Smooth muscle cell (in vitro differentiated cells): ENCODE data around the gene GALNT13. TPM values are rescaled to one million over a fixed set of nuclear protein-coding genes. Genes with fewer than 3 reads are reported as not detected.

ENCODE experiments used
- DNase-seq: peaks from one replicate; lab custom pipeline; 2025; ENCODE audit not compliant: unreplicated experiment; lab: John Stamatoyannopoulos, UW
- H2AFZ ChIP-seq: fragments of 200-600 bp; sonication (generic); 2 replicates; pipeline ENCODE4 v1.6.0; 2016; ENCODE audit warnings: antibody characterized with exemption, low read depth, mild to moderate bottlenecking
- H3F3A ChIP-seq: fragments of 200-600 bp; sonication (generic); 2 replicates; pipeline ENCODE4 v1.6.0; 2017; ENCODE audit warnings: antibody characterized with exemption, low read depth
- H3K27ac ChIP-seq: fragments of 200-600 bp; sonication (generic); 2 replicates; pipeline ENCODE4 v1.5.1; 2016; ENCODE audit warnings: low read depth, mild to moderate bottlenecking
- H3K27me3 ChIP-seq: fragments of 200-600 bp; sonication (generic); 2 replicates; pipeline ENCODE4 v1.6.1; 2016; ENCODE audit warnings: low read depth, mild to moderate bottlenecking
- H3K36me3 ChIP-seq: fragments of 200-600 bp; sonication (generic); 2 replicates; pipeline ENCODE4 v1.5.1; 2016; ENCODE audit warnings: low read depth
- H3K4me1 ChIP-seq: fragments of 200-600 bp; sonication (generic); 2 replicates; pipeline ENCODE4 v1.5.1; 2016; ENCODE audit warnings: low read depth
- H3K4me2 ChIP-seq: fragments of 200-600 bp; sonication (generic); 2 replicates; pipeline ENCODE4 v1.6.0; 2016; ENCODE audit warnings: mild to moderate bottlenecking
- H3K4me3 ChIP-seq: fragments of 200-600 bp; sonication (generic); 2 replicates; pipeline ENCODE4 v1.5.1; 2016; ENCODE audit warnings: mild to moderate bottlenecking
- H3K79me2 ChIP-seq: fragments of 200-600 bp; sonication (generic); 2 replicates; pipeline ENCODE4 v1.6.0; 2016; ENCODE audit warnings: low read depth, mild to moderate bottlenecking
- H3K9ac ChIP-seq: fragments of 200-600 bp; sonication (generic); 2 replicates; pipeline ENCODE4 v1.6.0; 2016; ENCODE audit warnings: low read depth
- H3K9me3 ChIP-seq: fragments of 200-600 bp; sonication (generic); replicated peaks from 2 replicates; pipeline ENCODE4 v1.5.1; 2016; ENCODE audit warnings: low read depth
- H4K20me1 ChIP-seq: fragments of 200-600 bp; sonication (generic); 2 replicates; pipeline ENCODE4 v1.6.0; 2016; ENCODE audit warnings: low read depth
- WGBS: methylation state at CpG from one replicate; pipeline ENCODE4 v1.1.7; 2016; ENCODE audit warnings: low lambda C conversion rate; 5-methylcytosine and 5-hydroxymethylcytosine counted together
- polyA plus RNA-seq: library from polyadenylated mRNA; unstranded; fragments of >200 nt; fragmentation: Nextera tagmentation; extraction: Ambion mirVana; gene quantifications from 2 replicates; pipeline ENCODE4 v1.2.1, GENCODE V29; 2016
- total RNA-seq: library from RNA; depleted of rRNA; stranded (reverse); fragments of >200 nt; gene quantifications from 2 replicates; pipeline ENCODE4 v1.2.3, GENCODE V29; 2014
- TF ChIP-seq, protein P1 (sequence below): fragments of 200-600 bp; sonication (generic); IDR thresholded peaks from 2 replicates; pipeline ENCODE4 v1.5.1; 2017; ENCODE audit warnings: borderline replicate concordance, mild to moderate bottlenecking, antibody characterized with exemption; ENCODE audit not compliant: insufficient read depth, poor library complexity, severe bottlenecking

Gene GALNT13
- total and polyA plus RNA-seq, 2 experiments from 2014 or later: 0.67 to 3.6 TPM

DNA sequence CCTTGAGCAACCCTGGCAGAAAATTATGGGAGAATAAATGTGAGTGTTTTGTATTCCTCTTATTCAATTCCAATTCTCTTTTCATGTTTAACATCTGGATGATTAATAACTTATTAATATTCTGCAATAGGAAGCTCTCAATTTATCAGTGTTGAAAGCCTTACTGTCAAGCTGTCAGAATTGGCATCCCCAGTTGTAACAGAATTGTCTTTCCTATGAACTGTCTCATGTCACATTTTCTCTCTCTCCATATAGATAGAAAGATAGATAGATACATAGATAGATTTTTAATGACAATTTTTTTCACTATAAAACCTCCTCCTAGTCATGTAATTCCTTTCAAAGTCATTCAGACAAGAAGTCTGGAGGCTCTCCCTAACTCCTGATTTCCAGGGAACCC lies 331.5 kb downstream of the GALNT13 start:
- Histone ChIP-seq H2AFZ (no peak overlapping the region), H3K27ac (no peak overlapping the region), H3K9me3 (no peaks in the 10 kb centered on the region), H3F3A (no peaks in the 10 kb centered on the region), H3K36me3 (no peaks in the 10 kb centered on the region), H3K4me3 (no peak overlapping the region), H4K20me1 (no peaks in the 10 kb centered on the region), H3K9ac (no peak overlapping the region), H3K79me2 (no peaks in the 10 kb centered on the region), H3K4me2 (no peak overlapping the region), H3K27me3 (no peaks in the 10 kb centered on the region), H3K4me1 (no peaks in the 10 kb centered on the region)
- no peak for DNase-seq
- TF ChIP-seq, protein P1, sequence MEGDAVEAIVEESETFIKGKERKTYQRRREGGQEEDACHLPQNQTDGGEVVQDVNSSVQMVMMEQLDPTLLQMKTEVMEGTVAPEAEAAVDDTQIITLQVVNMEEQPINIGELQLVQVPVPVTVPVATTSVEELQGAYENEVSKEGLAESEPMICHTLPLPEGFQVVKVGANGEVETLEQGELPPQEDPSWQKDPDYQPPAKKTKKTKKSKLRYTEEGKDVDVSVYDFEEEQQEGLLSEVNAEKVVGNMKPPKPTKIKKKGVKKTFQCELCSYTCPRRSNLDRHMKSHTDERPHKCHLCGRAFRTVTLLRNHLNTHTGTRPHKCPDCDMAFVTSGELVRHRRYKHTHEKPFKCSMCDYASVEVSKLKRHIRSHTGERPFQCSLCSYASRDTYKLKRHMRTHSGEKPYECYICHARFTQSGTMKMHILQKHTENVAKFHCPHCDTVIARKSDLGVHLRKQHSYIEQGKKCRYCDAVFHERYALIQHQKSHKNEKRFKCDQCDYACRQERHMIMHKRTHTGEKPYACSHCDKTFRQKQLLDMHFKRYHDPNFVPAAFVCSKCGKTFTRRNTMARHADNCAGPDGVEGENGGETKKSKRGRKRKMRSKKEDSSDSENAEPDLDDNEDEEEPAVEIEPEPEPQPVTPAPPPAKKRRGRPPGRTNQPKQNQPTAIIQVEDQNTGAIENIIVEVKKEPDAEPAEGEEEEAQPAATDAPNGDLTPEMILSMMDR: no peak

DNA sequence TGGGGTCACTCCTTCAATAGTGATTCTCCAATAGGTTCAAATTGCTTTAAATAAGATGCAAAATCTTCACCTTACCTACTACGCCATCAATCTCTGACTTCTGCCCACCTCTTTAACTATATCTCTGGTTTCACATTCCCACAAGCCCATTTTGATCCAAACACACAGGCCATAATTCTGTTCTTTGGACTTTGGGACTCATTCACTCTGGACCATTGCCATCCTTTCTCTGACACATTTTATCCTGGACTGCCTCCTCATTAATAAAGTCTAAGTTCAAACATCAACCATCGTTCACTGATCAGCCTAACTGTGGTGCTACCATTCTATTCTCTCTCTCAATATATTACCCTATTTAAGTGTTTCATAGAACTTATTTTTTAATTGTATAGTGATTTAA lies 332.2 kb downstream of the GALNT13 start:
- Histone ChIP-seq H3K4me3 (no peak overlapping the region), H3K79me2 (no peaks in the 10 kb centered on the region), H3K27me3 (no peaks in the 10 kb centered on the region), H3K9ac (no peak overlapping the region), H3K27ac (no peak overlapping the region), H3K9me3 (no peaks in the 10 kb centered on the region), H3K36me3 (no peaks in the 10 kb centered on the region), H2AFZ (no peak overlapping the region), H4K20me1 (no peaks in the 10 kb centered on the region), H3K4me1 (no peaks in the 10 kb centered on the region), H3K4me2 (no peak overlapping the region), H3F3A (no peaks in the 10 kb centered on the region)
- no peak for DNase-seq
- 94% methylated on average over 2 of the region's 2 CpGs for WGBS
- TF ChIP-seq, protein P1: no peak

DNA sequence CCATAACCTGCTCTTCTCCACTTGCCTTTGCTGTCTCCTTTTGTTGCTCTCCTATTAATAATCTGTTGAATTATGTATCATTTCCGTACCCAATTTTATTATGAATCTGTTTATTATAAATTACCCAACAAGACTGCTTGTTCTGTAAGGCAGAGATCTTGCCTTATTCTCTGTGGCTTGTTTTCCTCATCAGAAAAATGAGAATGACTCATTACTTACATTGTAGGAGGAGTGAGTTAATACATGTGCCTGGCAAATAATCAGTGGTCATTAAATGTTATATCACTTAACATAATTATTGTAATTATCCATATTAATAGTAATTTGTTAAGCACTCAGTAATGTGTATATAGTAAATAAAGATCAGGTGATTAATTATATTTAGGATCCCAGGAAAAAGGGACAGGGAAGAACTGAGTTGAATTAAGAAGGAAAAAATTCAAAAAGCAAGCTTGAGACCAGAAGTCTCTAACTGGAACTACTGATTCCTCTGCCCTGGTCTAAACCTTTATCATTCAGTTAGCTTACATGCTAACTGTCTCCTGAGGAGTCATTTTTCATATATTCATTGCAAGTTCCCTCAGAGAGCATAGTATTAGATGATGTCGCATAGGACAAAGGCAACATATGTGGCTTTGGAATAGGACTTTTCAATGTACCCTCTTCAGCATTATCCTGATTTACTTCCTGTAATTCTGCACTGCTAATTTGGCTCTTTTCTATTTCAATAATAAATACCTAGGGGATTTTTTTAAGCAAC lies 335.7 kb downstream of the GALNT13 start:
- H3K4me3 ChIP-seq: no peak overlapping the region
- no peaks in the 10 kb centered on the region for H3K79me2 ChIP-seq
- no peaks in the 10 kb centered on the region for H3K27me3 ChIP-seq
- no peaks in the 10 kb centered on the region for H3K9me3 ChIP-seq
- no peak overlapping the region for H3K27ac ChIP-seq
- H2AFZ ChIP-seq: no peak overlapping the region
- TF ChIP-seq, protein P1: no peak
- no peaks in the 10 kb centered on the region for H4K20me1 ChIP-seq
- WGBS: 90% methylated on average over 2 of the region's 2 CpGs
- no peak overlapping the region for H3K9ac ChIP-seq
- no peaks in the 10 kb centered on the region for H3K36me3 ChIP-seq
- no peaks in the 10 kb centered on the region for H3F3A ChIP-seq
- H3K4me2 ChIP-seq: no peak overlapping the region
- DNase-seq: no peak
- no peaks in the 10 kb centered on the region for H3K4me1 ChIP-seq

DNA sequence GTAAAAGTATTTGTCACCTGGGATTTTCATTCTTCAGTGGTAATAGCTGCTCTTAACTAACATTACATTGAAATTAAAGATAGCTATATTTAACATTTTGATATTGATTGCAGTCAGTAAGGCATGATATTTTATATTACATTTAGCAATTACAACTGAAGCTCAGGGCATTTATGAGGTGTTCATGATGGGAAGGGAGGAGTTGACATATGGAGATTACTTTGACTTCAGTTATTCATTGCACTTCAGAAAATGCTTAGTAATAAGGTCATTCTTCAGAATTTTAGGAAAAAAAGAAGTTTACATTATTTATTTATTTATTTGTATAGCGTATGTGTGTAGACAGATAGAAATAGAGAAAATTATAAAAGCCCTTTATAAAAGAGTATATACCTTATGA lies 352.0 kb downstream of the GALNT13 start:
- WGBS: 97% methylated on average over 1 of the region's 1 CpG
- Histone ChIP-seq H3K9ac (no peak overlapping the region), H3K27me3 (no peaks in the 10 kb centered on the region), H2AFZ (no peak overlapping the region), H3F3A (no peaks in the 10 kb centered on the region), H3K4me2 (no peak overlapping the region), H3K4me1 (no peaks in the 10 kb centered on the region), H3K4me3 (no peak overlapping the region), H3K9me3 (no peaks in the 10 kb centered on the region), H4K20me1 (no peaks in the 10 kb centered on the region), H3K27ac (no peak overlapping the region), H3K36me3 (no peaks in the 10 kb centered on the region), H3K79me2 (no peaks in the 10 kb centered on the region)
- DNase-seq: no peak
- TF ChIP-seq, protein P1: no peak
